Measurements from ENCODE around the gene NRAP.

DNA sequence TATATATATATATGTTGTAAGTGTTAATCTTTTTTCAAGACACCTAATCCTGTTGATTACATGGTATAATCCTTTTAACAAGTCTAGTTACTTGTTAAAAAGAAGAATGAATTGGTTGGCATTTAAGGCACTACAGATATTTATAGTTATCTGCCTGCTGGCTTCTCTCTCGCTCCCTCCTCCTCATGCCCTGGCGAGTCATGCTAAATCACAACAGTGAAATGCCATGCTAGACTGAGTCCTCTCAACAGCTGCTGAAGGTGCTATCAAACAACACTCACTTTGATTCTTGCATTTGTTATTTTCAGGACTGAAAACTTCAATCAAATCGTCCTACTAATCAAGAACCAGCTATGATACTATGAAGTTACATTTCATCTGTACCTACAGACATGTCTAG is 15.4 kb downstream of the NRAP start:
- TF ChIP-seq SIX5 (IDR thresholded peaks at IDR 0.05; ENCODE audit: low read depth, low read length) (no peak), CEBPB (IDR thresholded peaks at IDR 0.05; ENCODE audit: low read depth, low read length) (no peak), TCF12 (IDR thresholded peaks at IDR 0.05; ENCODE audit: low read depth, low read length) (no peak), TAF1 (IDR thresholded peaks at IDR 0.05; ENCODE audit: low read depth, low read length) (no peak), NANOG (IDR thresholded peaks at IDR 0.05; ENCODE audit: insufficient read depth, low read depth, low read length, poor library complexity, severe bottlenecking) (no peak), EZH2 (IDR thresholded peaks at IDR 0.05; ENCODE audit: low read depth, low read length, severe bottlenecking) (no peak), CBX8 (IDR thresholded peaks at IDR 0.05; ENCODE audit: borderline replicate concordance, low read depth, low read length) (no peak), RBBP5 (IDR thresholded peaks at IDR 0.05; ENCODE audit: borderline replicate concordance, low read depth, low read length) (no peak), CHD2 (IDR thresholded peaks at IDR 0.05; ENCODE audit: low read length) (no peak), KDM1A (IDR thresholded peaks at IDR 0.05; ENCODE audit: borderline replicate concordance, low read length) (no peak), RXRA (IDR thresholded peaks at IDR 0.05; ENCODE audit: insufficient read depth, low read depth, low read length) (no peak), RAD21 (IDR thresholded peaks at IDR 0.05 in 1 of 2, conservative IDR thresholded peaks at IDR 0.05 in 1 of 2; ENCODE audit: low read depth in 2 of 2, low read length in 2 of 2) (no peak)
- TF ChIP-seq, protein P1, sequence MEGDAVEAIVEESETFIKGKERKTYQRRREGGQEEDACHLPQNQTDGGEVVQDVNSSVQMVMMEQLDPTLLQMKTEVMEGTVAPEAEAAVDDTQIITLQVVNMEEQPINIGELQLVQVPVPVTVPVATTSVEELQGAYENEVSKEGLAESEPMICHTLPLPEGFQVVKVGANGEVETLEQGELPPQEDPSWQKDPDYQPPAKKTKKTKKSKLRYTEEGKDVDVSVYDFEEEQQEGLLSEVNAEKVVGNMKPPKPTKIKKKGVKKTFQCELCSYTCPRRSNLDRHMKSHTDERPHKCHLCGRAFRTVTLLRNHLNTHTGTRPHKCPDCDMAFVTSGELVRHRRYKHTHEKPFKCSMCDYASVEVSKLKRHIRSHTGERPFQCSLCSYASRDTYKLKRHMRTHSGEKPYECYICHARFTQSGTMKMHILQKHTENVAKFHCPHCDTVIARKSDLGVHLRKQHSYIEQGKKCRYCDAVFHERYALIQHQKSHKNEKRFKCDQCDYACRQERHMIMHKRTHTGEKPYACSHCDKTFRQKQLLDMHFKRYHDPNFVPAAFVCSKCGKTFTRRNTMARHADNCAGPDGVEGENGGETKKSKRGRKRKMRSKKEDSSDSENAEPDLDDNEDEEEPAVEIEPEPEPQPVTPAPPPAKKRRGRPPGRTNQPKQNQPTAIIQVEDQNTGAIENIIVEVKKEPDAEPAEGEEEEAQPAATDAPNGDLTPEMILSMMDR (IDR thresholded peaks at IDR 0.05; ENCODE audit: control extremely low read depth in 1 of 3, insufficient read depth in 1 of 3, low read depth in 1 of 3, low read length in 3 of 3) = no peak
